Occipital lobe (tissue), 2 donors: ENCODE data around the gene AP2S1. TPM values are rescaled to one million over a fixed set of nuclear protein-coding genes. Genes with fewer than 3 reads are reported as not detected.
"Not testable (repeated sequence)": the region's sequence is repeated elsewhere in the genome, so short reads cannot be mapped to it uniquely, and the experiment has no call there.

Experiments used
- DNase-seq: peaks from one replicate; lab custom pipeline; 2025; lab: John Stamatoyannopoulos, UW
- total RNA-seq: library from RNA; depleted of rRNA; stranded (reverse); fragments of >200 nt; gene quantifications from one replicate; pipeline ENCODE4 v1.2.3, GENCODE V29; 2014

AP2S1 gene
- total RNA-seq, 1 donor from 2014 or later = 49.1 TPM

- DNase-seq = no peak
Measured at GRCh38 chr19:46844067-46844489, 6.6 kb downstream of the AP2S1 start.

GRCh38 chr19:46842791-46843190 lies 7.9 kb downstream of the AP2S1 start:
- no peak for DNase-seq

GRCh38 chr19:46841458-46842083 lies 9.1 kb downstream of the AP2S1 start:
- no peak for DNase-seq

- DNase-seq = no peak
Measured at GRCh38 chr19:46840498-46840942, 10.1 kb downstream of the AP2S1 start.

- no peak for DNase-seq
Measured at GRCh38 chr19:46839752-46840497, 10.7 kb downstream of the AP2S1 start.

GRCh38 chr19:46838160-46838559 lies 12.5 kb downstream of the AP2S1 start:
- DNase-seq = no peak

- no peak for DNase-seq
Measured at GRCh38 chr19:46834984-46835383, 15.7 kb downstream of the AP2S1 start.

GRCh38 chr19:46834121-46834520 lies 16.5 kb downstream of the AP2S1 start:
- no peak for DNase-seq

- no peak for DNase-seq
Measured at GRCh38 chr19:46830864-46831263, 19.8 kb downstream of the AP2S1 start.

- DNase-seq = no peak
Measured at GRCh38 chr19:46828484-46828883, 22.2 kb downstream of the AP2S1 start.

GRCh38 chr19:46825731-46826055 lies 25.0 kb downstream of the AP2S1 start:
- DNase-seq = no peak

- no peak for DNase-seq
Measured at GRCh38 chr19:46824890-46825730, 25.5 kb downstream of the AP2S1 start.

GRCh38 chr19:46823049-46823448 lies 27.6 kb downstream of the AP2S1 start:
- no peak for DNase-seq

- not testable (repeated sequence) for DNase-seq
Measured at GRCh38 chr19:46822410-46822787, 28.2 kb downstream of the AP2S1 start.

GRCh38 chr19:46821512-46822409 lies 28.9 kb downstream of the AP2S1 start:
- DNase-seq = no peak

- no peak for DNase-seq
Measured at GRCh38 chr19:46818812-46819211, 31.8 kb downstream of the AP2S1 start.

GRCh38 chr19:46815833-46816627 lies 34.6 kb downstream of the AP2S1 start:
- no peak for DNase-seq

GRCh38 chr19:46813839-46814358 lies 36.7 kb downstream of the AP2S1 start:
- DNase-seq = no peak

GRCh38 chr19:46812977-46813838 lies 37.4 kb downstream of the AP2S1 start:
- no peak for DNase-seq
